Activated naive CD8-positive, alpha-beta T cell (primary cell): ENCODE measurements around the gene NEURL3.
"Not testable (repeated sequence)": the region's sequence is repeated elsewhere in the genome, so short reads cannot be mapped to it uniquely, and the experiment has no call there.

Experiments used
- H3K27ac Mint-ChIP-seq: one replicate; pipeline ENCODE4 v1.8.0; 2021; ENCODE audit warnings: mixed read lengths
- H3K27me3 Mint-ChIP-seq: one replicate; pipeline ENCODE4 v1.8.0; 2021; ENCODE audit warnings: mixed read lengths
- H3K36me3 Mint-ChIP-seq: one replicate; pipeline ENCODE4 v1.8.0; 2021; ENCODE audit warnings: mixed read lengths
- H3K4me1 Mint-ChIP-seq: one replicate; pipeline ENCODE4 v1.8.0; 2021; ENCODE audit warnings: low read depth, mixed read lengths
- H3K4me3 Mint-ChIP-seq: one replicate; pipeline ENCODE4 v1.8.0; 2021; ENCODE audit warnings: mild to moderate bottlenecking, mixed read lengths
- H3K9me3 Mint-ChIP-seq: one replicate; pipeline ENCODE4 v1.8.0; 2021; ENCODE audit warnings: low read depth, mixed read lengths

Gene NEURL3

GRCh38 chr2:96505231-96505889, at the start of gene NEURL3:
Gene NEURL3, minus strand, starts transcription at chr2:96505357. Its CDS starts 71 bp downstream, at chr2:96505286.
- Mint-ChIP-seq H3K27me3 (peaks cover 7% of the 10 kb centered on the region), H3K27ac (peak within 1 kb of the TSS; percentile 54), H3K4me3 (no peak within 1 kb of the TSS), H3K36me3 (no peaks in the 10 kb centered on the region), H3K4me1 (peaks cover 27% of the 10 kb centered on the region), H3K9me3 (no peaks in the 10 kb centered on the region)

- Mint-ChIP-seq H3K4me1 (peaks cover 21% of the 10 kb centered on the region), H3K4me3 (no peak overlapping the region), H3K36me3 (peaks cover 4% of the 10 kb centered on the region), H3K27me3 (no peaks in the 10 kb centered on the region), H3K9me3 (no peaks in the 10 kb centered on the region), H3K27ac (no peak overlapping the region)
These were observed 49.4 kb upstream of the NEURL3 start for GRCh38 chr2:96554293-96555145.

- H3K27ac Mint-ChIP-seq, H3K4me3 Mint-ChIP-seq, H3K27me3 Mint-ChIP-seq, H3K36me3 Mint-ChIP-seq, H3K9me3 Mint-ChIP-seq: not testable (repeated sequence)
- H3K4me1 Mint-ChIP-seq: peaks cover 21% of the 10 kb centered on the region
These were observed 48.8 kb upstream of the NEURL3 start for GRCh38 chr2:96553957-96554292.

- Mint-ChIP-seq H3K9me3 (no peaks in the 10 kb centered on the region), H3K36me3 (no peaks in the 10 kb centered on the region), H3K27me3 (no peaks in the 10 kb centered on the region), H3K4me1 (peaks cover 21% of the 10 kb centered on the region), H3K4me3 (no peak overlapping the region), H3K27ac (no peak overlapping the region)
These were observed 48.2 kb upstream of the NEURL3 start for GRCh38 chr2:96553176-96553956.

GRCh38 chr2:96552315-96553175, 47.4 kb upstream of the NEURL3 start:
- Mint-ChIP-seq H3K4me3 (no peak overlapping the region), H3K9me3 (no peaks in the 10 kb centered on the region)

GRCh38 chr2:96551605-96552314, 46.6 kb upstream of the NEURL3 start:
- H3K36me3 Mint-ChIP-seq: no peaks in the 10 kb centered on the region
- H3K27ac Mint-ChIP-seq: no peak overlapping the region
- no peaks in the 10 kb centered on the region for H3K9me3 Mint-ChIP-seq
- H3K4me3 Mint-ChIP-seq: no peak overlapping the region
- no peaks in the 10 kb centered on the region for H3K27me3 Mint-ChIP-seq
- H3K4me1 Mint-ChIP-seq: peaks cover 21% of the 10 kb centered on the region

More at GRCh38 chr2:96552315-96553175, 47.4 kb upstream of the NEURL3 start:
- peaks cover 22% of the 10 kb centered on the region for H3K4me1 Mint-ChIP-seq
- no peaks in the 10 kb centered on the region for H3K36me3 Mint-ChIP-seq
- H3K27ac Mint-ChIP-seq: no peak overlapping the region
- H3K27me3 Mint-ChIP-seq: no peaks in the 10 kb centered on the region

GRCh38 chr2:96550787-96551604, 45.8 kb upstream of the NEURL3 start:
- Mint-ChIP-seq H3K27ac (no peak overlapping the region), H3K4me1 (peaks cover 25% of the 10 kb centered on the region), H3K36me3 (no peaks in the 10 kb centered on the region)

GRCh38 chr2:96549967-96550786, 45.0 kb upstream of the NEURL3 start:
- Mint-ChIP-seq H3K36me3 (peaks cover 2% of the 10 kb centered on the region), H3K27ac (no peak overlapping the region), H3K9me3 (no peaks in the 10 kb centered on the region), H3K27me3 (no peaks in the 10 kb centered on the region), H3K4me3 (no peak overlapping the region), H3K4me1 (peaks cover 32% of the 10 kb centered on the region)

More at GRCh38 chr2:96550787-96551604, 45.8 kb upstream of the NEURL3 start:
- Mint-ChIP-seq H3K9me3 (no peaks in the 10 kb centered on the region), H3K4me3 (no peak overlapping the region), H3K27me3 (no peaks in the 10 kb centered on the region)

- no peak overlapping the region for H3K4me3 Mint-ChIP-seq
- no peak overlapping the region for H3K27ac Mint-ChIP-seq
- H3K27me3 Mint-ChIP-seq: no peaks in the 10 kb centered on the region
- H3K36me3 Mint-ChIP-seq: peaks cover 5% of the 10 kb centered on the region
- no peaks in the 10 kb centered on the region for H3K9me3 Mint-ChIP-seq
- peaks cover 38% of the 10 kb centered on the region for H3K4me1 Mint-ChIP-seq
These were observed 44.3 kb upstream of the NEURL3 start for GRCh38 chr2:96549466-96549785.

- Mint-ChIP-seq H3K36me3 (peaks cover 7% of the 10 kb centered on the region), H3K4me1 (peaks cover 41% of the 10 kb centered on the region), H3K4me3 (no peak overlapping the region), H3K27ac (no peak overlapping the region), H3K27me3 (no peaks in the 10 kb centered on the region), H3K9me3 (no peaks in the 10 kb centered on the region)
These were observed 43.7 kb upstream of the NEURL3 start for GRCh38 chr2:96548558-96549465.

GRCh38 chr2:96547731-96548171, 42.6 kb upstream of the NEURL3 start:
- Mint-ChIP-seq H3K27ac (peak overlapping the region; percentile 71), H3K36me3 (peaks cover 7% of the 10 kb centered on the region), H3K9me3 (no peaks in the 10 kb centered on the region), H3K27me3 (no peaks in the 10 kb centered on the region), H3K4me1 (peaks cover 43% of the 10 kb centered on the region), H3K4me3 (no peak overlapping the region)

- H3K27me3 Mint-ChIP-seq: no peaks in the 10 kb centered on the region
- peaks cover 7% of the 10 kb centered on the region for H3K36me3 Mint-ChIP-seq
- H3K4me1 Mint-ChIP-seq: peaks cover 46% of the 10 kb centered on the region
- H3K9me3 Mint-ChIP-seq: no peaks in the 10 kb centered on the region
- no peak overlapping the region for H3K4me3 Mint-ChIP-seq
- H3K27ac Mint-ChIP-seq: peak overlapping the region; percentile 84
These were observed 42.1 kb upstream of the NEURL3 start for GRCh38 chr2:96547203-96547641.
